Stimulated activated CD8-positive, alpha-beta memory T cell treated with anti-CD3 and anti-CD28 coated beads, Interleukin-7, amount 100 ng/mL, for 48 hours (primary cell): ENCODE results near the gene PPRC1.

ENCODE experiments used
- DNase-seq, 2 donors: peaks; one replicate each; pipeline ENCODE4 v3.0.0-alpha.2; 2020; ENCODE audit warnings: low read depth in 1 of 2; ENCODE audit errors: extremely low read depth in 1 of 2

The PPRC1 gene

GRCh38 chr10:102132563-102133372 lies at the start of gene PPRC1:
PPRC1 (plus strand) TSS chr10:102133040; CDS start chr10:102133069, 29 bp downstream.
- DNase-seq: peak; percentile 91 to 98

- DNase-seq: no peak
Observed at GRCh38 chr10:102083541-102083940, 49.3 kb upstream of the PPRC1 start.

- DNase-seq: no peak
Observed at GRCh38 chr10:102085336-102085735, 47.5 kb upstream of the PPRC1 start.

- no peak for DNase-seq
Observed at GRCh38 chr10:102086196-102086595, 46.6 kb upstream of the PPRC1 start.

GRCh38 chr10:102090772-102091171 lies 42.1 kb upstream of the PPRC1 start:
- no peak for DNase-seq

- no peak for DNase-seq
Observed at GRCh38 chr10:102096449-102096848, 36.4 kb upstream of the PPRC1 start.

- no peak for DNase-seq
Observed at GRCh38 chr10:102101152-102101551, 31.7 kb upstream of the PPRC1 start.

- no peak for DNase-seq
Observed at GRCh38 chr10:102102421-102102820, 30.4 kb upstream of the PPRC1 start.

- DNase-seq: no peak
Observed at GRCh38 chr10:102106998-102107397, 25.8 kb upstream of the PPRC1 start.

GRCh38 chr10:102109166-102110116 lies 23.4 kb upstream of the PPRC1 start:
- no peak for DNase-seq

- no peak for DNase-seq
Observed at GRCh38 chr10:102111276-102111675, 21.6 kb upstream of the PPRC1 start.

GRCh38 chr10:102112210-102112817 lies 20.5 kb upstream of the PPRC1 start:
- no peak for DNase-seq

GRCh38 chr10:102113261-102113955 lies 19.4 kb upstream of the PPRC1 start:
- no peak for DNase-seq

- DNase-seq: no peak
Observed at GRCh38 chr10:102113956-102114857, 18.6 kb upstream of the PPRC1 start.

- DNase-seq: peak; percentile 79 to 83
Observed at GRCh38 chr10:102114861-102115618, 17.8 kb upstream of the PPRC1 start.

- no peak for DNase-seq
Observed at GRCh38 chr10:102115775-102116174, 17.1 kb upstream of the PPRC1 start.

GRCh38 chr10:102116656-102117055 lies 16.2 kb upstream of the PPRC1 start:
- no peak for DNase-seq

GRCh38 chr10:102117391-102118159 lies 15.3 kb upstream of the PPRC1 start:
- DNase-seq: peak; percentile 37 to 45
